AG10803 (cell line): ENCODE data around the gene CPXM1.

Experiments
- DNase-seq: peaks from one replicate; pipeline ENCODE4 v3.0.0; 2010; ENCODE audit warnings: low read depth
- H3K4me3 ChIP-seq: 2 replicates; pipeline ENCODE4 v1.5.1; 2011; ENCODE audit warnings: mild to moderate bottlenecking, low read length, control low read depth
- CTCF ChIP-seq: conservative IDR thresholded peaks from 2 replicates; pipeline ENCODE4 v1.5.1; 2011; ENCODE audit warnings: mild to moderate bottlenecking, low read length, control low read depth, inconsistent platforms

CPXM1 gene

GRCh38 chr20:2822073-2822472 lies 21.6 kb upstream of the CPXM1 start:
- no peak for DNase-seq
- no peak overlapping the region for H3K4me3 ChIP-seq
- TF ChIP-seq CTCF, result no peak

- no peak overlapping the region for H3K4me3 ChIP-seq
- no peak for DNase-seq
- TF ChIP-seq CTCF, result no peak
Measured at GRCh38 chr20:2820896-2821869, 20.8 kb upstream of the CPXM1 start.

GRCh38 chr20:2820084-2820895 lies 19.9 kb upstream of the CPXM1 start:
- DNase-seq, result peak; percentile 33
- no peak overlapping the region for H3K4me3 ChIP-seq
- no peak for TF ChIP-seq CTCF

GRCh38 chr20:2817891-2818595 lies 17.6 kb upstream of the CPXM1 start:
- DNase-seq, result peak; percentile 23
- TF ChIP-seq CTCF, result no peak

GRCh38 chr20:2817341-2817726 lies 16.9 kb upstream of the CPXM1 start:
- DNase-seq, result no peak
- no peak for TF ChIP-seq CTCF
- H3K4me3 ChIP-seq, result no peak overlapping the region

More at GRCh38 chr20:2817891-2818595, 17.6 kb upstream of the CPXM1 start:
- H3K4me3 ChIP-seq, result no peak overlapping the region

GRCh38 chr20:2816583-2817340 lies 16.3 kb upstream of the CPXM1 start:
- no peak overlapping the region for H3K4me3 ChIP-seq
- TF ChIP-seq CTCF, result no peak
- no peak for DNase-seq
